ENCODE data around the gene PCDHGB3.
"Not testable (repeated sequence)": the region's sequence is repeated elsewhere in the genome, so short reads cannot be mapped to it uniquely, and the experiment has no call there.

PCDHGB3 gene

GRCh38 chr5:141398608-141399007, 28.6 kb downstream of the PCDHGB3 start:
- no peak for TF ChIP-seq ZNF274 (IDR thresholded peaks at IDR 0.05; ENCODE audit: low read depth, low read length)
- no peak overlapping the region for H3K4me3 ChIP-seq (ENCODE audit: low read length)

DNA sequence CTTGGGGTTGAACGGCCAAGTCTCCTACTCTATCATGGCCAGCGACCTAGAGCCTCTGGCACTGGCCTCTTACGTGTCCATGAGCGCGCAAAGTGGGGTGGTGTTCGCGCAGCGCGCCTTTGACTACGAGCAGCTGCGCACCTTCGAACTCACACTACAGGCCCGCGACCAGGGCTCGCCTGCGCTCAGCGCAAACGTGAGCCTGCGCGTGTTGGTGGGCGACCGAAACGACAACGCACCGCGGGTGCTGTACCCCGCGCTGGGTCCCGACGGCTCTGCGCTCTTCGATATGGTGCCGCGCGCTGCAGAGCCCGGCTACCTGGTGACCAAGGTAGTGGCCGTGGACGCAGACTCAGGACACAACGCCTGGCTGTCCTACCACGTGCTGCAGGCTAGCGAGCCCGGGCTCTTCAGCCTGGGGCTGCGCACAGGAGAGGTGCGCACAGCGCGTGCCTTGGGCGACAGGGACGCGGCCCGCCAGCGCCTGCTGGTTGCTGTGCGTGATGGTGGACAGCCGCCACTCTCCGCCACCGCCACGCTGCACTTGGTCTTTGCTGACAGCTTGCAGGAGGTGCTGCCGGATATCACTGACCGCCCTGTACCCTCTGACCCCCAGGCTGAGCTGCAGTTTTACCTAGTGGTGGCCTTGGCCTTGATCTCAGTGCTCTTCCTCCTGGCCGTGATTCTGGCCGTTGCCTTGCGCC, 29.7 kb downstream of the PCDHGB3 start:
- TF ChIP-seq ZNF274 (IDR thresholded peaks at IDR 0.05; ENCODE audit: low read depth, low read length) = no peak
- H3K4me3 ChIP-seq (ENCODE audit: low read length) = no peak overlapping the region

DNA sequence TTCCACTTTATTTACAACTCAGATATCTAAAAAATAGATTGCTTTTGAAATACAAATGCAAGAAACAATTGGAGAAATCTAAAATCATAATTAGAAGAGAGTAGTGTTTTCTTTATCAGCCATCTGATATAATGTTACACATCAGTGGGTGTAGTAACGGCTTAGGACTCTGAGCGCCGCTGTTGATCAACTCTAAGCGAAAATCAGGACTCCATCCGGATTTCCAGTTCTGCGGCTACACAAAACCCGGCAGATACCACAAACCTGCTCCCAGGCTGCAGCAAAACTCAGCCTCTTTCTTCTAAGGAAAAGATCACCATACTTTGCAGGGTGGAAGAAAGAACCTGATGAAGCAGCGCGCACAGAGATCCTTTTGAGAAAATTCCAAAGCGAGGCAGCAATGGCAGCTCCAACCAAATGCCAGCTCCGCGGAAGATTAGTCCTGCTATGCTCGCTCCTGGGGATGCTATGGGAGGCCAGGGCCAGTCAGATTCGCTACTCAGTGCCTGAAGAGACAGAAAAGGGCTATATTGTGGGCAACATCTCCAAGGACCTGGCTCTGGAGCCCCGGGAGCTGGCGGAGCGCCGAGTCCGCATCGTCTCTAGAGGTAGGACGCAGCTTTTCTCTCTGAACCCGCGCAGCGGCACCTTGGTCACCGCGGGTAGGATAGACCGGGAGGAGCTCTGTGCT, 32.7 kb downstream of the PCDHGB3 start, which contains the start of gene PCDHGA9:
Gene PCDHGA9 (plus strand): TSS at position 226 of the 691 bp plus-strand sequence. CDS start 175 bp downstream, at position 401.
- no peak within 1 kb of the TSS; the same call in 1 of the 2 replicates for H3K4me3 ChIP-seq (ENCODE audit: low read length)
- no peak for TF ChIP-seq ZNF274 (IDR thresholded peaks at IDR 0.05; ENCODE audit: low read depth, low read length)

DNA sequence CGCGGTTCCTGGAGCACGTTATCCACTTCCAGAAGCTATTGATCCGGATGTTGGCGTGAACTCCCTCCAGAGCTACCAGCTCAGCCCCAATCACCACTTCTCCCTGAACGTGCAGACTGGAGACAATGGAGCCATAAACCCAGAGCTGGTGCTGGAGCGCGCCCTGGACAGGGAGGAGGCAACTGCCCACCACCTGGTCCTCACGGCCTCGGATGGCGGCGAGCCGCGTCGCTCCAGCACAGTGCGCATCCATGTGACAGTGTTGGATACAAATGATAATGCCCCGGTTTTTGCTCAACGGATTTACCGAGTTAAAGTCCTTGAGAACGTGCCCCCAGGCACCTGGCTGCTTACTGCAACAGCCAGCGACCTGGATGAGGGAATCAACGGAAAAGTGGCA, 33.3 kb downstream of the PCDHGB3 start:
- TF ChIP-seq ZNF274 (IDR thresholded peaks at IDR 0.05; ENCODE audit: low read depth, low read length) = no peak
- no peak overlapping the region for H3K4me3 ChIP-seq (ENCODE audit: low read length)

DNA sequence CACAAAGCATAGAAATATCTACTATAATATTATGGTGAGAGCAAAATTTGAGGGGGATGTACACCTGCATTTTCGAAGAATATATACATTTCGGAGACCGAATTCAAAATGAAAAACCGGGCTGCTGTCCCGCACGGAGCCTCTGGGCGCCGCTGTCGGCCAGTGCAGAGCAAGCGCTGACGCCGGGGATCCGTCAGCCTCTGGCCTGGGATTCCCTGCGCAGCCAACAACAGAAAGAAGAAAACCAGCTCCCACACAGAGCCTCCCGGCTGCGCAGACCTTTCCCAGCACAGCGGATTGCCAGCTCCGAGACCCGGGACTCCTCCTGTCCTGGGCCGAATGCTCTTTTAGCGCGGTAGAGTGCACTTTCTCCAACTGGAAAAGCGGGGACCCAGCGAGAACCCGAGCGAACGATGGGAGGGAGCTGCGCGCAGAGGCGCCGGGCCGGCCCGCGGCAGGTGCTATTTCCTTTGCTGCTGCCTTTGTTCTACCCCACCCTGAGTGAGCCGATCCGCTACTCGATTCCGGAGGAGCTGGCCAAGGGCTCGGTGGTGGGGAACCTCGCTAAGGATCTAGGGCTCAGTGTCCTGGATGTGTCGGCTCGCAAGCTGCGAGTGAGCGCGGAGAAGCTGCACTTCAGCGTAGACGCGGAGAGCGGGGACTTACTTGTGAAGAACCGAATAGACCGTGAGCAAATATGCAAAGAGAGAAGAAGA, 37.9 kb downstream of the PCDHGB3 start, which contains the start of gene PCDHGB6:
Gene PCDHGB6 (plus strand): TSS at position 232 of the 716 bp plus-strand sequence. CDS start 182 bp downstream, at position 414.
- H3K4me3 ChIP-seq (ENCODE audit: low read length) = peak within 1 kb of the TSS; percentile 33; the same call in 1 of the 2 replicates

DNA sequence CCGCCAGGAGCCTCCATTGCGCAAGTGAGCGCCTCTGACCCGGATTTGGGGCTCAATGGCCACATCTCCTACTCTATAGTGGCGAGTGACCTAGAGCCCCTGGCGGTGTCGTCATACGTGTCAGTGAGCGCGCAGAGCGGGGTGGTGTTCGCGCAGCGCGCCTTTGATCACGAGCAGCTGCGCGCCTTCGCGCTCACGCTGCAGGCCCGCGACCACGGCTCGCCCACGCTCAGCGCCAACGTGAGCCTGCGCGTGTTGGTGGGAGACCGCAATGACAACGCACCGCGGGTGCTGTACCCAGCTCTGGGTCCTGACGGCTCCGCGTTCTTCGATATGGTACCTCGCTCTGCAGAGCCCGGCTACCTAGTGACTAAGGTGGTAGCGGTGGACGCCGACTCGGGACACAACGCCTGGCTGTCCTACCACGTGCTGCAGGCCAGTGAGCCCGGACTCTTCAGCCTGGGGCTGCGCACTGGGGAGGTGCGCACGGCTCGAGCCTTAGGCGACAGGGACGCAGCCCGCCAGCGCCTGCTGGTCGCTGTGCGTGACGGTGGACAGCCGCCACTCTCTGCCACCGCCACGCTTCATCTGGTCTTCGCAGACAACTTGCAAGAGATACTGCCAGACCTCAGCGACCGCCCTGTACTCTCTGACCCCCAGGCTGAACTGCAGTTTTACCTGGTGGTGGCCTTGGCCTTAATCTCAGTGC, 39.7 kb downstream of the PCDHGB3 start:
- no peak overlapping the region for H3K4me3 ChIP-seq (ENCODE audit: low read length)
- TF ChIP-seq ZNF274 (IDR thresholded peaks at IDR 0.05; ENCODE audit: low read depth, low read length) = no peak

GRCh38 chr5:141411575-141411974, 41.5 kb downstream of the PCDHGB3 start:
- no peak overlapping the region for H3K4me3 ChIP-seq (ENCODE audit: low read length)
- no peak for TF ChIP-seq ZNF274 (IDR thresholded peaks at IDR 0.05; ENCODE audit: low read depth, low read length)

GRCh38 chr5:141412854-141413539, 43.0 kb downstream of the PCDHGB3 start, which contains the start of gene PCDHGA10:
Gene PCDHGA10, plus strand, starts transcription at chr5:141412987. Its CDS starts 189 bp downstream, at chr5:141413176.
- TF ChIP-seq ZNF274 (IDR thresholded peaks at IDR 0.05; ENCODE audit: low read depth, low read length) = no peak
- peak within 1 kb of the TSS; percentile 77; the same call in 1 of the 2 replicates for H3K4me3 ChIP-seq (ENCODE audit: low read length)

DNA sequence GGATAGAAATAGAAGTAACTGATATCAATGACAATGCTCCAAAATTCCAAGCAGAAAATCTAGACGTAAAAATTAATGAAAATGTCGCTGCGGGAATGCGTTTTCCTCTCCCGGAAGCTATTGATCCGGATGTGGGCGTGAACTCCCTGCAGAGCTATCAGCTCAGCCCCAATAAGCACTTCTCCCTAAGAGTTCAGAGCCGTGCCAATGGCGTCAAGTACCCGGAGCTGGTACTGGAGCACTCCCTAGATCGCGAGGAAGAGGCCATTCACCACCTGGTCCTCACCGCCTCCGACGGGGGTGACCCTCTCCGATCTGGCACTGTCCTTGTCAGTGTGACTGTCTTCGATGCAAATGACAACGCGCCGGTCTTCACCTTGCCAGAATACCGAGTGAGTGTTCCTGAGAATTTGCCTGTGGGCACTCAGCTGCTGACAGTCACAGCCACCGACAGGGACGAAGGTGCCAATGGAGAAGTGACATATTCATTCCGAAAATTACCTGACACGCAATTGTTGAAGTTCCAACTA, 43.6 kb downstream of the PCDHGB3 start:
- H3K4me3 ChIP-seq (ENCODE audit: low read length) = peak overlapping the region; percentile 77; the same call in 1 of the 2 replicates
- TF ChIP-seq ZNF274 (IDR thresholded peaks at IDR 0.05; ENCODE audit: low read depth, low read length) = no peak

DNA sequence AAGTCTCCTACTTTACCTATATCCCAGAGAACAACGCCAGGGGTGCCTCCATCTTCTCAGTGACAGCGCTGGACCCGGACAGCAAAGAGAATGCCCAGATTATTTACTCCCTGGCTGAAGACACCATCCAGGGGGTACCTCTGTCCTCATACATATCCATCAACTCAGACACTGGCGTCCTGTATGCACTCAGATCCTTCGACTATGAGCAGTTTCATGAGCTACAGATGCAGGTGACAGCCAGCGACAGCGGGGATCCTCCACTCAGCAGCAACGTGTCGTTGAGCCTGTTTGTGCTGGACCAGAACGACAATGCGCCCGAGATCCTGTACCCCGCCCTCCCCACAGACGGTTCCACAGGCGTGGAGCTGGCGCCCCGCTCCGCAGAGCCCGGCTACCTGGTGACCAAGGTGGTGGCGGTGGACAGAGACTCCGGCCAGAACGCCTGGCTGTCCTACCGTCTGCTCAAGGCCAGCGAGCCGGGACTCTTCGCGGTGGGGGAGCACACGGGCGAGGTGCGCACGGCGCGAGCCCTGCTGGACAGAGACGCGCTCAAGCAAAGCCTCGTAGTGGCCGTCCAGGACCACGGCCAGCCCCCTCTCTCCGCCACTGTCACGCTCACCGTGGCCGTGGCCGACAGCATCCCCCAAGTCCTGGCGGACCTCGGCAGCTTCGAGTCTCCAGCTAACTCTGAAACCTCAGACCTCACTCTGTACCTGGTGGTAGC, 44.7 kb downstream of the PCDHGB3 start:
- not testable (repeated sequence) for H3K4me3 ChIP-seq (ENCODE audit: low read length)

DNA sequence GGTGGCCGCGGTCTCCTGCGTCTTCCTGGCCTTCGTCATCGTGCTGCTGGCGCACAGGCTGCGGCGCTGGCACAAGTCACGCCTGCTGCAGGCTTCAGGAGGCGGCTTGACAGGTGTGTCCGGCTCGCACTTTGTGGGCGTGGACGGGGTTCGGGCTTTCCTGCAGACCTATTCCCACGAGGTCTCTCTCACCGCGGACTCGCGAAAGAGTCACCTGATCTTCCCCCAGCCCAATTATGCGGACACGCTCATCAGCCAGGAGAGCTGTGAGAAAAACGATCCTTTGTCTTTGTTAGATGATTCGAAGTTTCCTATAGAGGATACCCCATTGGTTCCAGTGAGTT, 45.2 kb downstream of the PCDHGB3 start:
- H3K4me3 ChIP-seq (ENCODE audit: low read length) = not testable (repeated sequence)

GRCh38 chr5:141417494-141418172, 47.6 kb downstream of the PCDHGB3 start, which contains the start of gene PCDHGB7:
Gene PCDHGB7, plus strand, starts transcription at chr5:141417677. Its CDS starts 183 bp downstream, at chr5:141417860.
- peak within 1 kb of the TSS; percentile 28; the same call in 1 of the 2 replicates for H3K4me3 ChIP-seq (ENCODE audit: low read length)
